IMR-90 (cell line): Measurements from ENCODE around the gene MCTP2. TPM values are rescaled to one million over a fixed set of nuclear protein-coding genes. Genes with fewer than 3 reads are reported as not detected.

Source experiments
- ATAC-seq: fragments of 200-7000 bp; cut with Tn5 transposase; 2 replicates; pipeline ENCODE4 v1.9.1; 2020; ENCODE audit warnings: low read depth, mild to moderate bottlenecking, moderate library complexity
- BruUV-seq: library from RNA; stranded (reverse); fragments of 400-500 nt; replicated peaks from 2 replicates; lab custom pipeline; 2021; lab: Mats Ljungman, UMichigan
- CTCF ChIA-PET: fragments of 300-600 bp; formaldehyde crosslinking; extraction: SDS; loops from one replicate; lab custom pipeline; 2021; ENCODE audit warnings: antibody characterized with exemption; lab: Yijun Ruan, JAX
- POLR2A ChIA-PET: fragments of 300-600 bp; sonication (Branson Sonifier 250); formaldehyde crosslinking; loops from one replicate; lab custom pipeline; 2022; ENCODE audit warnings: antibody characterized with exemption; ENCODE audit not compliant: unreplicated experiment; lab: Charles Lee
- DNase-seq: peaks from one replicate; pipeline ENCODE4 v3.0.0; 2013
- H2AFZ ChIP-seq: replicated peaks from 2 replicates; pipeline ENCODE3; 2013; ENCODE audit warnings: low read length, mild to moderate bottlenecking; ENCODE audit not compliant: poor library complexity
- H2AK5ac ChIP-seq: 2 replicates; pipeline ENCODE4 v1.6.1; 2013; ENCODE audit warnings: low read depth, low read length, inconsistent platforms
- H2AK9ac ChIP-seq: replicated peaks from 2 replicates; pipeline ENCODE3; 2013; ENCODE audit warnings: mild to moderate bottlenecking, low read depth, low read length, moderate library complexity; ENCODE audit not compliant: poor library complexity
- H2BK120ac ChIP-seq: 2 replicates; pipeline ENCODE4 v1.6.1; 2013; ENCODE audit warnings: low read depth, low read length, inconsistent platforms
- H2BK15ac ChIP-seq: 3 replicates; pipeline ENCODE4 v1.6.1; 2013; ENCODE audit warnings: low read depth, low read length, inconsistent platforms
- H2BK20ac ChIP-seq: 2 replicates; pipeline ENCODE4 v1.6.1; 2013; ENCODE audit warnings: low read depth, mild to moderate bottlenecking, inconsistent platforms, low read length, moderate library complexity
- H2BK5ac ChIP-seq: 2 replicates; pipeline ENCODE4 v1.6.1; 2013; ENCODE audit warnings: mild to moderate bottlenecking, low read depth, low read length, inconsistent platforms; ENCODE audit not compliant: poor library complexity, severe bottlenecking
- H3K14ac ChIP-seq: replicated peaks from 2 replicates; pipeline ENCODE4 v1.6.1; 2013; ENCODE audit warnings: low read depth, low read length, inconsistent platforms
- H3K18ac ChIP-seq: 2 replicates; pipeline ENCODE4 v1.6.1; 2013; ENCODE audit warnings: low read depth, low read length, control low read depth
- H3K23ac ChIP-seq: 2 replicates; pipeline ENCODE4 v1.6.1; 2013; ENCODE audit warnings: low read depth, low read length, inconsistent platforms
- H3K27ac ChIP-seq: 2 replicates; pipeline ENCODE4 v1.5.1; 2013; ENCODE audit warnings: mild to moderate bottlenecking, control low read depth, low read length; ENCODE audit not compliant: insufficient read depth
- H3K27me3 ChIP-seq: 2 replicates; pipeline ENCODE4 v1.6.1; 2013; ENCODE audit warnings: low read length; ENCODE audit not compliant: control insufficient read depth, insufficient read depth
- H3K36me3 ChIP-seq: 2 replicates; pipeline ENCODE4 v1.6.1; 2013; ENCODE audit warnings: low read length, mixed read lengths; ENCODE audit not compliant: control insufficient read depth, insufficient read depth
- H3K4ac ChIP-seq: 2 replicates; pipeline ENCODE4 v1.6.1; 2013; ENCODE audit warnings: low read depth, low read length, inconsistent platforms
- H3K4me1 ChIP-seq: 2 replicates; pipeline ENCODE4 v1.6.1; 2013; ENCODE audit warnings: low read length, mixed read lengths; ENCODE audit not compliant: control insufficient read depth, insufficient read depth
- H3K4me2 ChIP-seq: 2 replicates; pipeline ENCODE4 v1.6.1; 2013; ENCODE audit warnings: low read depth, mild to moderate bottlenecking, control low read depth, low read length, moderate library complexity
- H3K4me3 ChIP-seq: 2 replicates; pipeline ENCODE4 v1.5.1; 2013; ENCODE audit warnings: low read depth, mild to moderate bottlenecking, control low read depth, low read length, moderate library complexity; ENCODE audit not compliant: insufficient read depth
- H3K56ac ChIP-seq: 2 replicates; pipeline ENCODE4 v1.6.1; 2013; ENCODE audit warnings: low read length, inconsistent platforms; ENCODE audit not compliant: insufficient read depth; ENCODE audit errors: extremely low read depth
- H3K79me1 ChIP-seq, 2 experiments: 2 replicates each; pipeline ENCODE4 v1.6.1; 2013; ENCODE audit warnings: low read length in 2 of 2, inconsistent platforms in 1 of 2, low read depth in 1 of 2
- H3K9ac ChIP-seq: 2 replicates; pipeline ENCODE4 v1.6.1; 2013; ENCODE audit warnings: low read depth, low read length, control low read depth
- H3K9me1 ChIP-seq: 2 replicates; pipeline ENCODE4 v1.6.1; 2013; ENCODE audit warnings: low read length, inconsistent platforms; ENCODE audit not compliant: insufficient read depth
- H3K9me3 ChIP-seq: 2 replicates; pipeline ENCODE4 v1.6.1; 2013; ENCODE audit warnings: low read length; ENCODE audit not compliant: control insufficient read depth, insufficient read depth
- H4K20me1 ChIP-seq: 2 replicates; pipeline ENCODE4 v1.6.1; 2013; ENCODE audit warnings: low read length, inconsistent platforms; ENCODE audit not compliant: insufficient read depth
- H4K5ac ChIP-seq: 2 replicates; pipeline ENCODE4 v1.6.1; 2013; ENCODE audit warnings: mild to moderate bottlenecking, low read depth, low read length, control low read depth
- H4K8ac ChIP-seq, 2 experiments: 2 replicates each; pipeline ENCODE4 v1.6.1; 2013; ENCODE audit warnings: low read depth in 2 of 2, low read length in 2 of 2, control low read depth in 1 of 2, inconsistent platforms in 1 of 2
- H4K91ac ChIP-seq: 2 replicates; pipeline ENCODE4 v1.6.1; 2013; ENCODE audit warnings: low read depth, low read length, inconsistent platforms; ENCODE audit not compliant: insufficient read depth
- BHLHE40 ChIP-seq: fragments of 150-350 bp; IDR thresholded peaks from 2 replicates; pipeline ENCODE4 v1.6.1; 2016; ENCODE audit warnings: mild to moderate bottlenecking, low read depth, low read length
- CEBPB ChIP-seq: IDR thresholded peaks from 2 replicates; pipeline ENCODE4 v1.6.1; 2012; ENCODE audit warnings: low read depth, low read length, improper control_type of control experiment
- CHD1 ChIP-seq: IDR thresholded peaks from 2 replicates; pipeline ENCODE4 v1.6.1; 2012; ENCODE audit warnings: low read depth, low read length, improper control_type of control experiment
- CTCF ChIP-seq: conservative IDR thresholded peaks from 2 replicates; pipeline ENCODE4 v1.5.1; 2012; ENCODE audit warnings: mild to moderate bottlenecking, low read depth, low read length, improper control_type of control experiment
- ELK1 ChIP-seq: fragments of 150-350 bp; IDR thresholded peaks from 2 replicates; pipeline ENCODE4 v1.6.1; 2016; ENCODE audit warnings: low read depth, mild to moderate bottlenecking, low read length, moderate library complexity, borderline replicate concordance
- FOS ChIP-seq: fragments of 150-350 bp; IDR thresholded peaks from 2 replicates; pipeline ENCODE4 v1.6.1; 2016; ENCODE audit warnings: low read depth, low read length
- MAFK ChIP-seq: IDR thresholded peaks from 2 replicates; pipeline ENCODE4 v1.6.1; 2012; ENCODE audit warnings: low read depth, low read length, improper control_type of control experiment
- MAZ ChIP-seq: IDR thresholded peaks from 2 replicates; pipeline ENCODE4 v1.6.1; 2012; ENCODE audit warnings: low read depth, mild to moderate bottlenecking, low read length, improper control_type of control experiment, moderate library complexity, borderline replicate concordance
- MXI1 ChIP-seq: IDR thresholded peaks from 2 replicates; pipeline ENCODE4 v1.6.1; 2012; ENCODE audit warnings: low read depth, mild to moderate bottlenecking, low read length, moderate library complexity, borderline replicate concordance
- NFE2L2 ChIP-seq: fragments of 150-350 bp; IDR thresholded peaks from 2 replicates; pipeline ENCODE4 v1.6.1; 2016; ENCODE audit warnings: low read depth, mild to moderate bottlenecking, low read length
- POLR2A ChIP-seq: IDR thresholded peaks from 2 replicates; pipeline ENCODE4 v1.6.1; 2012; ENCODE audit warnings: mild to moderate bottlenecking, low read depth, low read length
- RAD21 ChIP-seq: IDR thresholded peaks from 2 replicates; pipeline ENCODE4 v1.6.1; 2012; ENCODE audit warnings: low read length, improper control_type of control experiment
- RCOR1 ChIP-seq: IDR thresholded peaks from 2 replicates; pipeline ENCODE4 v1.6.1; 2012; ENCODE audit warnings: mild to moderate bottlenecking, low read length, improper control_type of control experiment; ENCODE audit not compliant: insufficient replicate concordance
- RFX5 ChIP-seq: IDR thresholded peaks from 2 replicates; pipeline ENCODE4 v1.8.0; 2012; ENCODE audit warnings: low read depth, mild to moderate bottlenecking, low read length, moderate library complexity
- SMC3 ChIP-seq: fragments of 150-350 bp; IDR thresholded peaks from 2 replicates; pipeline ENCODE4 v1.6.1; 2016; ENCODE audit warnings: low read depth, mild to moderate bottlenecking, antibody characterized with exemption, low read length, moderate library complexity
- USF2 ChIP-seq: fragments of 150-350 bp; IDR thresholded peaks from 2 replicates; pipeline ENCODE4 v1.6.1; 2017; ENCODE audit warnings: mild to moderate bottlenecking, antibody characterized with exemption, low read length, low read depth
- WGBS, 2 experiments: methylation state at CpG; one replicate each; pipeline versions ENCODE4 v1.1.5 to v1.1.7; 2013; ENCODE audit warnings: missing lambda C conversion rate in 2 of 2; ENCODE audit not compliant: insufficient read length in 1 of 2; ENCODE audit errors: extremely low coverage in 2 of 2; 5-methylcytosine and 5-hydroxymethylcytosine counted together
- dilution Hi-C: fragments of 300-500 bp; cut with HindIII; formaldehyde crosslinking; loops from one replicate; pipeline ENCODE4 v1.14.3; 2018; ENCODE audit warnings: low sequenced_read_pairs; ENCODE audit not compliant: unreplicated experiment
- in situ Hi-C: fragments of 300-500 bp; cut with MboI; formaldehyde crosslinking; loops from 3 replicates; pipeline ENCODE4 v1.14.3; 2019; ENCODE audit warnings: low sequenced_read_pairs, inconsistent platforms, mixed read lengths
- intact Hi-C: fragments of 100-400 bp; cut with micrococcal nuclease; formaldehyde crosslinking; loops from 2 replicates; pipeline ENCODE4 v1.10.0; 2022
- polyA plus RNA-seq, 3 experiments: library from polyadenylated mRNA; depleted of rRNA; stranded (reverse); fragments of >200 nt; gene quantifications; 2 replicates each; pipeline ENCODE4 v1.2.3, GENCODE V29; 2012; ENCODE audit warnings: low replicate concordance in 1 of 3
- total RNA-seq: library from RNA; depleted of rRNA; stranded (reverse); fragments of >200 nt; gene quantifications from 2 replicates; pipeline ENCODE4 v1.2.3, GENCODE V29; 2012

Gene MCTP2
- total and polyA plus RNA-seq, 2 of the 4 experiments (the other 2 are of a cell fraction): 5.1 to 9.9 TPM

- Histone ChIP-seq H2BK5ac (no peak overlapping the region), H3K18ac (no peak overlapping the region), H4K8ac (no peak overlapping the region), H3K4me3 (no peak overlapping the region), H3K9me1 (no peaks in the 10 kb centered on the region), H3K4me2 (no peak overlapping the region), H3K23ac (no peak overlapping the region), H2AK9ac (no peak overlapping the region), H3K9ac (no peak overlapping the region), H3K36me3 (no peaks in the 10 kb centered on the region), H4K20me1 (no peaks in the 10 kb centered on the region), H3K4me1 (no peaks in the 10 kb centered on the region), H2AK5ac (no peak overlapping the region), H2BK120ac (no peak overlapping the region), H4K5ac (no peak overlapping the region), H3K56ac (no peak overlapping the region), H3K27ac (no peak overlapping the region), H2BK20ac (no peak overlapping the region), H3K9me3 (no peaks in the 10 kb centered on the region), H4K91ac (no peak overlapping the region), H3K27me3 (no peaks in the 10 kb centered on the region), H3K4ac (no peak overlapping the region), H2AFZ (no peak overlapping the region), H3K14ac (no peak overlapping the region), H3K79me1 (no peaks in the 10 kb centered on the region), H2BK15ac (no peak overlapping the region)
- no TSS peak for BruUV-seq
- TF ChIP-seq ELK1 (no peak), USF2 (no peak), MXI1 (no peak), CTCF (no peak), RCOR1 (no peak), CEBPB (no peak), NFE2L2 (no peak), BHLHE40 (no peak), SMC3 (no peak), MAFK (no peak), POLR2A (no peak), RFX5 (no peak), FOS (no peak), RAD21 (no peak), MAZ (no peak), CHD1 (no peak)
- dilution Hi-C loops (no loop called here), intact Hi-C loops (no loop called here), in situ Hi-C loops (no loop called here)
- ChIA-PET POLR2A (no interaction called here), CTCF (no interaction called here)
- WGBS, 2 experiments: 50% methylated on average over 4 of the region's 8 CpGs; no CpG with 5 or more reads in 1 of the 2 experiments
- ATAC-seq (no peak), DNase-seq (no peak)
Measured at GRCh38 chr15:94478763-94479162, 247.4 kb downstream of the MCTP2 start.
